Putamen (tissue), 1 donor: Measurements from ENCODE around the gene MRPL14.

Experiments used
- DNase-seq: peaks from one replicate; pipeline ENCODE4 v3.0.0-alpha.2; 2016; ENCODE audit warnings: low spot score

The MRPL14 gene

DNA sequence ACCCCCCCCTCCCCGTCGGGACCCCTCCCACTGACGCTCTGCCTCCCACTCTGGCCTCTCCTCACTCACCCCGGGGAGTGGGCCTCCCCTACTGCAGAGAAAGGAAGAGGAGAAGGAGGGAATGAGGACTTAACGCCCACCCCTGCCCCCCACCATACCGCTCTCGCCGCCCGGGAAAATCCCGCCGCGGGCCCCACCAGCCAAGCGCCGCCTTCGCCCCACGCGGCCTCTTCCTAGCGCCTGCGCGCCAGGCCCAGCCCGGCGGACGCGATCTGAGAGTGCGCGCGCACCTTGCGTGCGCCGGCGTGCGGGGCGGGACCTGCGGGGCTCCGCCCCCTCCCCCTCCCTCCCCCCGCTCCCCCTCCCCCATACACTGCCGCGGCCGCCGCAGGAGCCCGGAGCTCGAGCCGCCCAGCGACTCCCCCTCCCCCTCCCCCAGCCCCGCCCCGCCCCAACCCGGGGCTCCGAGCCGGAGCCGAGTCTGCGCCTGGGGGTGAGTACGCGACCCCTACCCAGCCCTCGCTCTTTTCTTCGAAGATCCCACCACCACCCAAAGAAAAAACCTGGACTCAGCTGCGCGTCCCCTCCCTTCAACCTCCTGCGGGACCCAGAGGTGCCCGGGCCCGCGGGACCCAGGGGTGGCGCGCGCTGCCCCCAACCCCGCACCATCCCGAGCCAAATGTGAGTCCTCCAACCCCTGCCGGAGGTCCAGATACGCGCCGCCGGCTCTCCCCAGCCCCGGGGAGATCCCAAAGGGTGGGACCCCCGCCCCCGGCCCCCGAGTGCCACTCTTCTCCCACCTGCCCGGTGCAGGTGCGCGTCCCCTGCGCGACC, at the start of gene MRPL14, which contains the start of gene TMEM63B:
Gene MRPL14, minus strand, starts transcription at position 267 of the 834 bp plus-strand sequence. CDS start 10,841 bp downstream, outside the sequence.
Gene TMEM63B, plus strand, starts transcription at position 369 of the 834 bp plus-strand sequence. CDS start 7,031 bp downstream, outside the sequence.
- DNase-seq = peak; percentile 87

DNA sequence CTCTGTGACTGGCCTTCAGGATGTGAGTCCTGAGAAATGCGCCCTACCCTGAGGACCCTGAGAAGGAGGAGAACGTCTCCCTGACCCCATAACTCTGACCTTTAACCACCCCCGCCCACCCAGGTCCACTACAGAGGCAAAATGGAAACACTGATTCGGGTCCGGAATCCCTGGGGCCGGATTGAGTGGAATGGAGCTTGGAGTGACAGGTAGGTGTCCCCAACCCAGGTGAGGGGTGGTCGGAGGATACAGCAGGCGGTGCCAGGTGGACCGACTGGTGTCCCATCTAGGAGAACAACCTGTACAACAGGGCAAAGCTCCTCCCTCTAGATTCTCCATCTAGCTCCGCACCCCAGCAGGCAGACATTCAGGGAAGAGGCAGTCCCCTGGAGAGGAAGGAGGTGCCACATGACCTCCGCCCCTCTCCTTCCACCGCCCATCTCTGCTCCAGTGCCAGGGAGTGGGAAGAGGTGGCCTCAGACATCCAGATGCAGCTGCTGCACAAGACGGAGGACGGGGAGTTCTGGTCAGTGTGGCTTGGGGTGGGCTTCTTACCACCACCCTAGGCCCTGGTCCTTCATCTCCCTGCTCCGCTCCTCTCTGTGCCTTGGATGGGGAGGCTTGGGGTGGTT, 49.0 kb upstream of the MRPL14 start:
- DNase-seq = no peak

DNA sequence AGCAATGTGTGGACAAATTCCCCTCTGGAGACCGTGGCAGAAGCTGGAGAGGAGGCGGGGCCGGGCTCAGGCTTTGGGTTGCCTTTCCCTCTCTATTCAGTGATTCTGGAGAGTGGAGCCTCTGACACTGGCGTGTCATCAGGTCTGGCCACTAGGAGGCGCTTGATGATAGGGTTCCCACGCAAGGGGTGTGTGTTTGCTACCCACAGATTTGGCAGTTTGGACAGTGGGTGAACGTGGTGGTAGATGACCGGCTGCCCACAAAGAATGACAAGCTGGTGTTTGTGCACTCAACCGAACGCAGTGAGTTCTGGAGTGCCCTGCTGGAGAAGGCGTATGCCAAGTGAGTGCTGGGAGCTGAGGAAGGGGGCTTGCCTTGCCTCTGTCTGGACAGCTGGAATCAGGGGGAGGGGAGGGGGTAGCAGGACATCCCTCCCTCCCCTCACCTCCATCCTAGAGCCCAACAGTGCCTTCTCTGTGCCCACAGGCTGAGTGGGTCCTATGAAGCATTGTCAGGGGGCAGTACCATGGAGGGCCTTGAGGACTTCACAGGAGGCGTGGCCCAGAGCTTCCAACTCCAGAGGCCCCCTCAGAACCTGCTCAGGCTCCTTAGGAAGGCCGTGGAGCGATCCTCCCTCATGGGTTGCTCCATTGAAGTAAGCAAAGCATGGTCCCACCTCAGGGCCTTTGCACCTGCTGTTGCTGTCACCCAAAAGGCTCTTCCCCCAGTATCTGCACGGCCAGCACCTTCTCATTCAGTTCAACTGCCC, 45.7 kb upstream of the MRPL14 start:
- DNase-seq = peak; percentile 59

DNA sequence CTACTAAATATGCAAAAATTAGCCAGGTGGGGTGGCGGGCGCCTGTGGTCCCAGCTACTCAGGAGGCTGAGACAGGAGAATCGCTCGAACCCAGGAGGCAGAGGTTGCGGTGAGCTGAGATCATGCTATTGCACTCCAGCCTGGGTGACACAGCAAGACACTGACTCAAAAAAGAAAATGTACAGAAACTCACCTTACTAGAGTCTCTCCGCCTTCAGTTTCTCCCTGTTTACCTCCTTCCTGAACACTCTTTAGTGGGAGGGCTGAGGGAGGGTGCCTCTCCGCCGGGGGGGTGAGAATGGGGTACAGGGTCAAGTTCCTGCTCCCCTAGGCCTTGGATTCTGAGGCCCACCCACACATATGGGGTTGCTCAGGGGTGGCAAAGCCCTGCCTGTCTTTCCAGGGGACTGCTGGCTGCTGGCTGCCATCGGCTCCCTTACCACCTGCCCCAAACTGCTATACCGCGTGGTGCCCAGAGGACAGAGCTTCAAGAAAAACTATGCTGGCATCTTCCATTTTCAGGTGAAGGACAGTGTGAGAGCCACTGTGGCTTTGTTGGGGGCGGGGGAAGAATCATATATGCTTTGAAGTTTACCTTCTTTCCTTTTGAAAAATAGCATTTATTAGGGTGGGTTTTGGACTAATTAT, 44.8 kb upstream of the MRPL14 start:
- DNase-seq = no peak

DNA sequence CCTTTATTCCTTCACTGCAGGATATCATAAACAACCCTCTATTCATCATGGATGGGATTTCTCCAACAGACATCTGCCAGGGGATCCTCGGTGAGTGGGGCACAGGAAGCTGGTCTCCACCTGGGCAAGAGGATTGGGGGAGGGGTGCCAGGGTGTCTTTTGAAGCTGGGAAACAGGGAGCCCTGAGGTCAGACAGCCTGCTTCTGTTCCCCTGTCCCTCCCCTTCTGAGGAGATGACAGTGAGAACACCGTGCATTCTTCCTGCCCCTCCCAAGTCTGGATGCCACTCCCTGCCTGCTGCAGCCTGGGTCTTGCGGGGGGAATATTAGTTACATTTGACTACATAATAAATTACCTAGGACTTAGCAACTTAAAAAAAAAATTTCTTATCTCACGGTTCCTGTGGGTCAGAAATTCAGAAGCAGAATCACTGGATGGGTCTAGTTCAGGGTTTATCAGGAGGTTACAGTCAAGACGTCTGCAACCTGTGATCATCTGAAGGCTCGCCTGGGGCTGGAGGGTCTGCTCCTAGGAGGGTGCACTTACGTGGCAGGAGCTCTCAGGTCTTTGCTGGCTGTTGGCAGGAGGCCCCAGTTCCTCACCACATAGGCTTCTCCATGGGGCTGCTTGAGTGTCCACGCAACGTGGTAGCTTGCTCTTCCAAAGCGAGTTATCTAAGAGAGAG, 42.8 kb upstream of the MRPL14 start:
- DNase-seq = no peak

DNA sequence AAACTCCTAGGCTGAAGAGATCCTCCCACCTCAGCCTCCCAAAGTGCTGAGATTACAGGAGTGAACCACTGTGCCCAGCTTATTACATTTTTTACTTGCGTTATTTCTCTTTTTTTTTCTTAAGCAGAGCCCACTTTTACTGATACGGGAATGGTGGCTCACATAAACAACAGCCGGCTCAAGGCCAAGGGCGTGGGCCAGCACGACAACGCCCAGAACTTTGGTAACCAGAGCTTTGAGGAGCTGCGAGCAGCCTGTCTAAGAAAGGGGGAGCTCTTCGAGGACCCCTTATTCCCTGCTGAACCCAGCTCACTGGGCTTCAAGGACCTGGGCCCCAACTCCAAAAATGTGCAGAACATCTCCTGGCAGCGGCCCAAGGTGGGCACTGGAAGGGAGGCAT, 41.9 kb upstream of the MRPL14 start:
- no peak for DNase-seq

DNA sequence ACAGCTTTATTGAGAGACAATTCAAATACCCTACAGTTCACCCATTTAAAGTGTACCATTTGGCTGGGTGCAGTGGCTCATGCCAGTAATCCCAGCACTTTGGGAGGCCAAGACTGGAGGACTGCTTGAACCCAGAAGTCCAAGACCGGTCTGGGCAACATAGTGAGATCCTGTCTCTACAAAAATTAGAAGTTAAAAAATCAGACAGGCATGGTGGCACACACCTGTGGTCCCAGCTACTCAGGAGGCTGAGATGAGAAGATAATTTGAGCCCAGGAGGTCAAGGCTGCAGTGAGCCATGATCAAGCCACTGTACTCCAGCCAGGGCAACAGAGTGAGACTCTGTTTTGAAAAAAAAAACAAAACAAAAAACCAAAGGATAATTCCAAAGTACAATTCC, 40.3 kb upstream of the MRPL14 start:
- no peak for DNase-seq

DNA sequence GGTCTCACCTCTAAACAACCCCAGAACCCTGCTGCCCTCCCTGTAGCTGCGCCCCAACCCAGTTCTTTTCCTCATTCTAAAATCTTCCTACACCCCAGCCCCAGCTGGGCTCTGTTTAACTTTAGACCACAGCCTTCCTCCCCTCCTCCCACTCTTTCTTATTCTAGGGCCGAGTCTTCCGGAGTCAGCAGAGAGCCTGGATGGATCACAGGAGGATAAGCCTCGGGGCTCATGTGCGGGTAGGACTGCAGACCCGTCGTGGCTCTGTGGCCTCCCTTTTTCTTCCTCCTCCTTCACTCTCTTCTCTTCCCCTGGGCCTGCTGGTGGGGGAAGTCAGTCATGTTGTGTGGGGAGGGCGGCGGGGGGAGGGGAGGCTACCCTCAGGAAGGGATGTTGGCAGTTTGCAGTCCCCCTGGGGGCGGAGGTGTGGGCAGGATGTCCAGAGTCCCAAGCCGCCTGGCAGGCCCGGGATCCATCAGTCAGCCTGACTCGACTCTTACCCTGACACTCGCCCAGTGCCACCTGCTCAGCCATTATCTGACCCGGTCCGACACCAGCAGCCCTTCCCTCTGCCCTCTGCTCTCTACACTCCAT, 39.4 kb upstream of the MRPL14 start:
- no peak for DNase-seq

- DNase-seq = no peak
Measured at GRCh38 chr6:44166116-44166515, 38.9 kb upstream of the MRPL14 start.

GRCh38 chr6:44162876-44163625, 35.8 kb upstream of the MRPL14 start:
- DNase-seq = no peak

- DNase-seq = no peak
Measured at GRCh38 chr6:44161997-44162338, 34.7 kb upstream of the MRPL14 start.

DNA sequence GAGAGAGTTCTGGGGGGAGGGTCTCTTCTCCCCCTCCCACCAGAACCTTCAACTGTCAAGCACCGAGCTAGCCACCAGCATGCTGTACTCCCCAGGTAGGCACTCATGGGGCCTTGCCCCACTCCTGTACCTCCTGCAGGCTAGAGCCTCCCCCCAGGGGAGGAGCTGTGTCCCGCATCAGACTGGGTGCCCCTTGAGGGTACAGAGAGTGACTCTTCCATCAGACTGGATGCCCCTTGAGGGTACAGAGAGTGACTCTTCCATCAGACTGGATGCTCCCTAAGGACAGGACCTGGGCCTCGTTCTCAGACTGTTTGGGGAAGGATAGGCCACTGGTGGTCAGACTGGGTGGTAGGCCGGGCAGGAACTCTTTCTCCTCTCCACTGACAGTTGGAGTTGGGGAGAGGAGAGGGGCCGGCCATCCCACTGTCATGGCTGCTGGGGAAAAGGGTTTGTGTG, 31.5 kb upstream of the MRPL14 start, which contains the start of gene CAPN11:
Gene CAPN11, plus strand, starts transcription at position 51 of the 459 bp plus-strand sequence. Its CDS starts 29 bp downstream, at position 80.
- DNase-seq = no peak

- DNase-seq = no peak
Measured at GRCh38 chr6:44157152-44157521, 29.9 kb upstream of the MRPL14 start.

DNA sequence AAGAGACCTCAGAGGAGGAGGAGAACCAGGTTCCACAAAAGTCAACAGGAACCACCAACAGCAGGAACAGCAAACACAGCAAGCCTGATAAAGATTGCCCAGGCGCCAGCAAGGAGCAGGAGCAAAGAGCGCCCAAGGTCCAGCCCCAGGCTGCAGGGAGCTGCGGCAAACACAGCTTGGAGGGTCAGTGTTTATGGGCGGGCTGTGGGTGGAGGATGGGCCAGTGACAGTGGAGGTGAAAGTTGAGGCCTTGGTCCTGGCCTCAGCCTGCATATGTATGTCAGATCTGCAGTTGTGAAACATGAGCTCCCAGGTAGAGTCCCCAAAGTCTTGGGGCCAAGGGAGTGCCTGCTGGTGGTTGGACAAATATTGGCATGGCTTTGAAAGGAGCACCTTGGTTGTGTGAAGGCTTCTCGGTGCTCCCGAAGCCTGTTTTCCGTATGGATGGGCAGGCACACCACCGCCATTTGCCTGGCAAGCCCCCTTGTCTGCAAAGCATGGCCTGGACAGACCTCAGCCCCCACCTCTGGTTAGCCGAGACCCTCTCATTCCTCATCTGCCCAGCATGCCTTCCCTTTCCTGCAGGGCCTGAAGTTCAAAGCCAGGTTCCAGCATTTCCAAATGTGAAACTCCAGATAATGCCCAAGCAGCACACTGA, 29.4 kb upstream of the MRPL14 start:
- DNase-seq = no peak

GRCh38 chr6:44154067-44154466, 26.8 kb upstream of the MRPL14 start:
- DNase-seq = no peak

- DNase-seq = no peak
Measured at GRCh38 chr6:44152533-44152932, 25.3 kb upstream of the MRPL14 start.

GRCh38 chr6:44152109-44152461, 24.8 kb upstream of the MRPL14 start:
- no peak for DNase-seq

DNA sequence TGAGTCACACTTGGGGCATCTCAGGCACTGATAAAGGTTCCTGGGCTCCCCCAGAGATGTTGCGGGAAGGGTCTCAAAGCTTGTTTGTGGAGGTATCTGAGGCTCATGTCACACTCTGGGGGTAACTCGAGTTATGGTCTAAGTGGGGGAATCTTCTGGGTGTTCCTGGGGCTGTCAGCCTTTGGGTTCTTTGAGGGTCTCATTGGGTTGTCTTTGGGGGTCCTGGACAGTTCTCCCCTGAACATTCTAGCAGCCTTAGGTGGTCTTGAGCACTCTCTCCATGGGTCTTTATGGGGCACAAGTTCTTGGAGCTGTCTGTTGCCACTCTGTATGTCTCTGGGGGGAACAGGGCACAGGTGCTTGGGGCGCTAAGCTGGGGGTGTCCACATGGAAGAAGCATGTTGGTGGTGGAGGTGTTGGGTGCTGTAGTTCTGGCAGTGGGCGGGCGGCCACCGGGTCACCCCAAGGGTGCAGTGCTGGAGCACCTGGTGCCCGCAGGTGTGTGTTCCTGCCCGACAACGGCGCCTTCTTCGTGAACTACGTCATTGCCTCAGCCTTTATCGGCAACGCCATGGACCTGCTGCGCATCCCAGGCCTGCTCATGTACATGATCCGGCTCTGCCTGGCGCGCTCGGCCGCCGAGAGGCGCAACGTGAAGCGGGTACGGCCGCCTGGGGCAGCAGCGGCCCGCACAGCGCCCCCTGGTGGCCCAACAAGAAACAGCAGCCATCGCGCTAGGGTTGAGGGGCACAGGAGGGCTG, 24.3 kb upstream of the MRPL14 start:
- peak; percentile 34 for DNase-seq

- no peak for DNase-seq
Measured at GRCh38 chr6:44150317-44150917, 23.2 kb upstream of the MRPL14 start.
